H1 (cell line): ENCODE measurements around the gene WDR59. TPM values are rescaled to one million over a fixed set of nuclear protein-coding genes. Genes with fewer than 3 reads are reported as not detected.

ENCODE experiments used
- HDAC2 ChIP-seq, 2 experiments: fragments of 300-600 bp in 1 of 2; sonication (generic) in 1 of 2; IDR thresholded peaks; 2 replicates each; pipeline ENCODE4 v1.6.1; 2011 to 2012; ENCODE audit warnings: low read depth in 2 of 2, low read length in 2 of 2, mild to moderate bottlenecking in 2 of 2, moderate library complexity in 2 of 2, borderline replicate concordance in 1 of 2, inconsistent platforms in 1 of 2
- MAFK ChIP-seq: IDR thresholded peaks from 2 replicates; pipeline ENCODE4 v1.6.1; 2012; ENCODE audit warnings: low read depth, mild to moderate bottlenecking, improper control_type of control experiment, low read length
- PHF8 ChIP-seq: fragments of 200-600 bp; sonication (generic); conservative IDR thresholded peaks from 2 replicates; pipeline ENCODE4 v1.7.1; 2012; ENCODE audit warnings: low read depth, mild to moderate bottlenecking, inconsistent platforms, low read length, moderate library complexity
- SP2 ChIP-seq: IDR thresholded peaks from 2 replicates; pipeline ENCODE4 v1.6.1; 2012; ENCODE audit warnings: mild to moderate bottlenecking, low read length, inconsistent platforms
- polyA plus RNA-seq, 7 experiments: library from polyadenylated mRNA; depleted of rRNA in 3 of 7; stranded (reverse) in 5 of 7; unstranded in 2 of 7; fragments of >200 nt in 5 of 7; fragments of 200-250 nt in 2 of 7; gene quantifications; 1 replicate in 5 of 7; 2 replicates in 1 of 7; 4 replicates in 1 of 7; pipeline versions ENCODE4 v1.2.1 to v1.2.3, GENCODE V29; 2011 to 2013; ENCODE audit warnings: missing spikeins in 2 of 7, mixed read lengths in 2 of 7
- total RNA-seq: library from RNA; stranded (reverse); fragmentation: NEBNext Ultra II Directional; extraction: Animal tissue kit (Norgen Biotek cat#: 25700); gene quantifications from 2 replicates; pipeline ENCODE4 v1.2.1, GENCODE V29; 2021
- TF ChIP-seq, protein P1 (sequence below): fragments of 300-600 bp; sonication (generic); IDR thresholded peaks from 2 replicates; pipeline ENCODE4 v1.7.1; 2012; ENCODE audit warnings: low read length, moderate library complexity, mild to moderate bottlenecking, inconsistent platforms; ENCODE audit not compliant: insufficient replicate concordance

Gene WDR59
- total and polyA plus RNA-seq, 2 of the 8 experiments (the other 6 are each of a cell fraction or from before 2014, with no cell fraction given): 84.2 to 124 TPM

DNA sequence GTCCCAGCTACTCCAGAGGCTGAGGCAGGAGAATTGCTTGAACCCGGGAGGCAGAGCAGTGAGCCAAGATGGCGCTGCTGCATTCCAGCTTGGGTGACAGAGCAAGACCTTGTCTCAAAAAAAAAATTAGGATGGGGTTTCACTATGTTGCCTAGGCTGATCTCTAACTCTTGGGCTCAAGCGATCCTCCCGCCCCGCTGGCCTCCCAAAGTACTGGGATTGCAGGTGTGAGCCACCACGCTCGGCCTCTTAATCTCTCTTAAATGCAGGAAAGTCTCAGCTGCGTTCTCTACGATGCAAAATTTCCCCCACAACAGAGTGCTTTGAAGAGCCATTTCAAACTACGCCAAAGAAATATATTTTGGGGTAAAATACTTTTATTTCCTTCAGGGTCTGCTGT is 5.9 kb upstream of the WDR59 start (continued):
- TF ChIP-seq, protein P1, sequence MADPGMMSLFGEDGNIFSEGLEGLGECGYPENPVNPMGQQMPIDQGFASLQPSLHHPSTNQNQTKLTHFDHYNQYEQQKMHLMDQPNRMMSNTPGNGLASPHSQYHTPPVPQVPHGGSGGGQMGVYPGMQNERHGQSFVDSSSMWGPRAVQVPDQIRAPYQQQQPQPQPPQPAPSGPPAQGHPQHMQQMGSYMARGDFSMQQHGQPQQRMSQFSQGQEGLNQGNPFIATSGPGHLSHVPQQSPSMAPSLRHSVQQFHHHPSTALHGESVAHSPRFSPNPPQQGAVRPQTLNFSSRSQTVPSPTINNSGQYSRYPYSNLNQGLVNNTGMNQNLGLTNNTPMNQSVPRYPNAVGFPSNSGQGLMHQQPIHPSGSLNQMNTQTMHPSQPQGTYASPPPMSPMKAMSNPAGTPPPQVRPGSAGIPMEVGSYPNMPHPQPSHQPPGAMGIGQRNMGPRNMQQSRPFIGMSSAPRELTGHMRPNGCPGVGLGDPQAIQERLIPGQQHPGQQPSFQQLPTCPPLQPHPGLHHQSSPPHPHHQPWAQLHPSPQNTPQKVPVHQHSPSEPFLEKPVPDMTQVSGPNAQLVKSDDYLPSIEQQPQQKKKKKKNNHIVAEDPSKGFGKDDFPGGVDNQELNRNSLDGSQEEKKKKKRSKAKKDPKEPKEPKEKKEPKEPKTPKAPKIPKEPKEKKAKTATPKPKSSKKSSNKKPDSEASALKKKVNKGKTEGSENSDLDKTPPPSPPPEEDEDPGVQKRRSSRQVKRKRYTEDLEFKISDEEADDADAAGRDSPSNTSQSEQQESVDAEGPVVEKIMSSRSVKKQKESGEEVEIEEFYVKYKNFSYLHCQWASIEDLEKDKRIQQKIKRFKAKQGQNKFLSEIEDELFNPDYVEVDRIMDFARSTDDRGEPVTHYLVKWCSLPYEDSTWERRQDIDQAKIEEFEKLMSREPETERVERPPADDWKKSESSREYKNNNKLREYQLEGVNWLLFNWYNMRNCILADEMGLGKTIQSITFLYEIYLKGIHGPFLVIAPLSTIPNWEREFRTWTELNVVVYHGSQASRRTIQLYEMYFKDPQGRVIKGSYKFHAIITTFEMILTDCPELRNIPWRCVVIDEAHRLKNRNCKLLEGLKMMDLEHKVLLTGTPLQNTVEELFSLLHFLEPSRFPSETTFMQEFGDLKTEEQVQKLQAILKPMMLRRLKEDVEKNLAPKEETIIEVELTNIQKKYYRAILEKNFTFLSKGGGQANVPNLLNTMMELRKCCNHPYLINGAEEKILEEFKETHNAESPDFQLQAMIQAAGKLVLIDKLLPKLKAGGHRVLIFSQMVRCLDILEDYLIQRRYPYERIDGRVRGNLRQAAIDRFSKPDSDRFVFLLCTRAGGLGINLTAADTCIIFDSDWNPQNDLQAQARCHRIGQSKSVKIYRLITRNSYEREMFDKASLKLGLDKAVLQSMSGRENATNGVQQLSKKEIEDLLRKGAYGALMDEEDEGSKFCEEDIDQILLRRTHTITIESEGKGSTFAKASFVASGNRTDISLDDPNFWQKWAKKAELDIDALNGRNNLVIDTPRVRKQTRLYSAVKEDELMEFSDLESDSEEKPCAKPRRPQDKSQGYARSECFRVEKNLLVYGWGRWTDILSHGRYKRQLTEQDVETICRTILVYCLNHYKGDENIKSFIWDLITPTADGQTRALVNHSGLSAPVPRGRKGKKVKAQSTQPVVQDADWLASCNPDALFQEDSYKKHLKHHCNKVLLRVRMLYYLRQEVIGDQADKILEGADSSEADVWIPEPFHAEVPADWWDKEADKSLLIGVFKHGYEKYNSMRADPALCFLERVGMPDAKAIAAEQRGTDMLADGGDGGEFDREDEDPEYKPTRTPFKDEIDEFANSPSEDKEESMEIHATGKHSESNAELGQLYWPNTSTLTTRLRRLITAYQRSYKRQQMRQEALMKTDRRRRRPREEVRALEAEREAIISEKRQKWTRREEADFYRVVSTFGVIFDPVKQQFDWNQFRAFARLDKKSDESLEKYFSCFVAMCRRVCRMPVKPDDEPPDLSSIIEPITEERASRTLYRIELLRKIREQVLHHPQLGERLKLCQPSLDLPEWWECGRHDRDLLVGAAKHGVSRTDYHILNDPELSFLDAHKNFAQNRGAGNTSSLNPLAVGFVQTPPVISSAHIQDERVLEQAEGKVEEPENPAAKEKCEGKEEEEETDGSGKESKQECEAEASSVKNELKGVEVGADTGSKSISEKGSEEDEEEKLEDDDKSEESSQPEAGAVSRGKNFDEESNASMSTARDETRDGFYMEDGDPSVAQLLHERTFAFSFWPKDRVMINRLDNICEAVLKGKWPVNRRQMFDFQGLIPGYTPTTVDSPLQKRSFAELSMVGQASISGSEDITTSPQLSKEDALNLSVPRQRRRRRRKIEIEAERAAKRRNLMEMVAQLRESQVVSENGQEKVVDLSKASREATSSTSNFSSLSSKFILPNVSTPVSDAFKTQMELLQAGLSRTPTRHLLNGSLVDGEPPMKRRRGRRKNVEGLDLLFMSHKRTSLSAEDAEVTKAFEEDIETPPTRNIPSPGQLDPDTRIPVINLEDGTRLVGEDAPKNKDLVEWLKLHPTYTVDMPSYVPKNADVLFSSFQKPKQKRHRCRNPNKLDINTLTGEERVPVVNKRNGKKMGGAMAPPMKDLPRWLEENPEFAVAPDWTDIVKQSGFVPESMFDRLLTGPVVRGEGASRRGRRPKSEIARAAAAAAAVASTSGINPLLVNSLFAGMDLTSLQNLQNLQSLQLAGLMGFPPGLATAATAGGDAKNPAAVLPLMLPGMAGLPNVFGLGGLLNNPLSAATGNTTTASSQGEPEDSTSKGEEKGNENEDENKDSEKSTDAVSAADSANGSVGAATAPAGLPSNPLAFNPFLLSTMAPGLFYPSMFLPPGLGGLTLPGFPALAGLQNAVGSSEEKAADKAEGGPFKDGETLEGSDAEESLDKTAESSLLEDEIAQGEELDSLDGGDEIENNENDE: no peak
- TF ChIP-seq SP2 (no peak), HDAC2 (IDR thresholded peaks at IDR 0.05; ENCODE audit: borderline replicate concordance in 1 of 2, low read depth in 2 of 2, low read length in 2 of 2) (no peak), PHF8 (no peak), MAFK (no peak)
- TF ChIP-seq, all 59 proteins: peak for 0
